NCI-H2196 (cell line): Measurements from ENCODE around the gene AMOTL2.

Experiments
- DNase-seq: peaks from one replicate; lab custom pipeline; 2025; ENCODE audit not compliant: unreplicated experiment; lab: John Stamatoyannopoulos, UW

Gene AMOTL2

DNA sequence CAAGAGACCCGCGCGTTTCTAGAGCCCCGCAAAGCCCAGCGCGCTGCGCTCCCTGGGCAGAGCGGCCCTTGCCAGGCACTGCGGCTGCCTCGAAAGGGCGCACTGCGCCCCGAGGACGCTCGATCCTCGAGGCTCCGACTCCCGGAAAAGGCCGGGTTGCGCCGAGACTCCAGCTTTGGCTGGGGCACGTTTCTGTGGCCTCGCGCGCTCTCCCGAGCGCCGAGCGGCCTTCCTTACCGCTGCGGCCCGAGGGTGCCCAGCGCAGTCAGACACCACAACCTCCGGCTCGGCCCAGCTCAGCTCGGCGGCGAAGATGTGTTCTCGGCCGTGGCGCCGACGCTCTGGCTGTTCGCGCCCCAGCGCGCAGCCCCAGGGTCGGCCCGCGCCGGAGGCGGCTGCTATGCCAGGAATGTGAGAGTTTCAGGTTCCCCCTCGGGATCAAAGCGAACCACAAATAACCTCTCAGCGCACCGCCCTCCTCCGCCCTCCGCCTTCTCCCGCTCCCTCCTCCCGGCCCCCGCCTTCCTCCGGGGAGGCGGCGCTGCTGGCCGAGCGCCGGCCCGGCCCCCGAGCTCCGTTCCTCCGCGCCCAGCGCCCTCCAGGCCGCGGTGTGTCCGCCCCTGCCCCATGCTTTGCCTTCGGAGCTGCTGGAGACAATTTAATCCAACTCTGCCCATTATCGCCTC is at the start of gene AMOTL2:
Gene AMOTL2 (minus strand): TSS at position 343 of the 686 bp plus-strand sequence. CDS start 3,014 bp downstream, outside the sequence.
- DNase-seq, result peak; percentile 82

DNA sequence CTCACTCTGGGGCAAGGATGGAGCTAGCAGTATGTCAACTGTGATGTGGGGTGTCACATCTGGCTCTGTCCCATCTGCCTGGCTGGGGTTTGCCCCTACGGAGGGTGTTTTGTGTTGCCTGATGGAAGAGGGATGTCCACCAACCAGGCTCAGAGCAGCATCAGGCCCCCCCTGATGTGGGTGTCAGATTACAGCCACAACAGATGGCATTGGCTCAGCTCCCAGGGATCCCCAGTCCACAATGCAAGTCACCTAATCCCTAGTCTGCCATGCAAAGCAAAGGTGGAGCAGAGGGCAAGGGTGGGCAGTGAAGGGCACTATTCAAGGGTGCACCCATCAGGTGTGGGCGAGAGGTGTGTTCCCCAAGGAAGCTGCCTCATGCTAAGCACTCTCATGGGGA is 48.9 kb upstream of the AMOTL2 start:
- peak; percentile 75 for DNase-seq

DNA sequence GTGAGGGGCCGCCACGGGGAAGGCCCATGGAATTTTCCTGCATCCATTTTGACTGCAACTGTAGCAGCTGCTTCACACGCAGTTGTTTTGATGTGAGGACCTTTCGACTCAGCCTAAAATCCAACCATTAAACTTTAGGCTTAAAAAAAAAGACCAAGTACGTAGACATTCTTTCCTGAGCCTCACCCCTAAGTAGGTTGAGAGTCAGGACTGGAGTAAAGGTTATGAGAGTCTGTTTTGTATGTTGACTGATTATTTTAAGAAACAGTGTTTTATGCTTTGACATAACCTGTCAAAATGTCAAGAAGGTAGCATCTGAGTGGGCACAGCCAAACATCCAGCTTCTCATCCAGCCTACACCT is 45.7 kb upstream of the AMOTL2 start:
- no peak for DNase-seq

DNA sequence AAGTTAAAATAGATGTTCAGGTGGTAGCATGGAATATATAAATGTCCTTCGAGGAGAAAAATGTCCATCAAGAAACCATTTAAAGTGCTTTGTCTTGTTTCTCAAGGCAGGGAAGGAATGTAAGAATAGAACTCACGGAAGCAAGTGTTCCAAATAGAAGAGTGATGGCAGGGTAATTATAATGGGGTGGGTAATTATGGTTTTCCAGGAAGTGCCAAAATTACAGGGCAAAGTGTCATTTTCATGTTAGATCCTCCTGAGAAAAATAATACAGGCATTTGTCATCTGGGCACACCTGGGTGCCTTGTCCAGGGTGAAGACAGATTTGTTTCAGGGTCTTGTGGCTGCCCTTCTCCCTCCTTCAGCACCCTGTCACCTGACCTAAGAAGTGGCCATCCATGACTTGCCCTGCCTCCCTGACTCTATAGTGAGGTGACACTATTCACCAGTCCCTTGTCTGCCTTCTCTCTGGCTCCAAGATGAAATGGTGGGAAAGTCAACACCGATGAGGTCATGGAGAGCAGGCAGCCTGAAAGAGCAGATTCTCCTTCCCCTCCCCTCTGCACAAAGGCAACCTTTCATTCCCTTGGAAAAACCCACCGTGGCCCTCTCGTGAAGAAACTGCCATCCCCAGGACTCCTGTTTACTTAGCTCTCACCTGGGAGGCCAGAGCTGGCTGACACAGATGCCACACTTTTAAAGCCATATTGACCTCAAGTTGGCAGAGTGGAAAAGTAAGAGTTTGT is 45.1 kb upstream of the AMOTL2 start:
- DNase-seq, result peak; percentile 66

DNA sequence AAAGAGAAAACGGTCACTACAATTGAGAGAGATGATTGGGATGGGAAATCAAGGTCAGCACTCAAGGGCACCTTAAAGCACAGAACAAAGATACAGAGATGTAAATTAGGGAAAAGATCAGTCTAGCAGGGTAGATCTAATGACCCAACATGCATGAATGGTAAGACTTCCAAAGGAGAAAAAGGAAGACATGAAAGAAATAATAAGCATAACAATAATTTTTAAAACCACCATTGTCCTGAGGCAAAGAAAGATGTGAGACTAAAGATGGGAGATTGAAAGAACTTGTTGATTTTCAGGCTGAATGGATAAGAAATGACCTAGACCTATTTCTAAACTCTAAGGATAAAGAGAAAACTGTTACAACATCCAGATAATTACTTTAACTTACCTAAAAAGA is 34.8 kb upstream of the AMOTL2 start:
- no peak for DNase-seq

DNA sequence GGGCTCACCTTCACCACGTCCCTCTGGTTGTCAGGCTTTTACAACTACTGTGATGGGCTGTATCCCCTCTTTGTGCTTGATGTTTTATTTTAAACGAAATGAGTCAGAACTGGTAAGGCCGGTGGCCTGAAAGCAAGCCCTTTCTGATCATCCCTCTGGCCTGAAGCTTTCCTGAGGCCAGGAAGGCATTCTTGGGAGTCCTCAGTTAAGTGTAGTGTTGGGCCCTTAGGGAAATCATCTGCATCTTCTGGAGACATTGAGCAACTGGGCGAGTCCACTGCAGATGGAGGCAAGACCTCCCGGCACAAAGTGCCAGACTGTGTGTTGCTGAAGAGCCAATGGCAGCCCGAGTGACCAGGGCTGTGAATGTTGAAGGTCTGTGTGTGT is 33.0 kb upstream of the AMOTL2 start:
- DNase-seq, result no peak

DNA sequence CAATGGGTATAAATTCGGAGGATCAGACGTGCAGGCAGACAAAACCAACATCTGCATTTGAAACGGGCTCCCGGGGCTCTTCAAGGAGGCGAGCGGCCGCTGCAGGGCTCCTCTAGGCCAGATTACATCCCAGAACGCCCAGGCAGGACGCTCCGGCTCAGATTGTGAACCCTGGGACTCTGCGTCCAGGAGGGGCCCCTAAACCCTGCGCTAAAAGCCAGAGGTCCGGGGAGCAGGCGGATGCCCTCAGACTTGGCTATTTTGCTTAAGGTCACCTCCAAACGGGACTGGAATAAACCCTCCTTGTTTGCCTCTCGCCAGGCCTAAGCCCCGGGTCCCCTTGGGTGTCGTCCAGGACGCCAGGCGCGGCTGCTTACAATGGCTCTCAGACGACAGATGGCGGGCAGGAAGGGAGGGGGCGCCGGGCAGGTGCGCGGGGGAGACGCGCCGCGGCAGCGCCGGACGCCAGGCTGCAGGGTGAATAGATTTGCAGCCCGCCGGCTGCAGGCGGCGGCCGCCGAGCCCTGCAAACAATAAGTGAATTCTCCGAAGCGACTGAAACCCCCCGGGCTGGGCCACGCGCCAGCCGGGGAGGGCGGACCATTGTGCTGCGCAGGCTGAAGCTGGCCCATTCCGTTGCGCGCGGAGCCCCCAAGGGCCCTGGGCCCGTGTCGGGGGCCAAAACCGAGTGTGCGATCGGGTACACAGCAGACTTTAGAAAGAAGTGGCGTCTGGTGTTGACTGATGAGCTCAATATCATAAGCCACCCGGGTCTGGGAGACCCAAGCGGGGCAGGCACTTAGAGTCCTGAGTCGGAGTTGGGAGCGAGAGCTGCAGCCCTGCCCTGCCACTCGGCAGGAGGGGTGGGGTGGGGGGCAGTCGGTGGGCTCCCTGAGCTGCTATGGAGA is 32.3 kb upstream of the AMOTL2 start:
- peak; percentile 86 for DNase-seq

DNA sequence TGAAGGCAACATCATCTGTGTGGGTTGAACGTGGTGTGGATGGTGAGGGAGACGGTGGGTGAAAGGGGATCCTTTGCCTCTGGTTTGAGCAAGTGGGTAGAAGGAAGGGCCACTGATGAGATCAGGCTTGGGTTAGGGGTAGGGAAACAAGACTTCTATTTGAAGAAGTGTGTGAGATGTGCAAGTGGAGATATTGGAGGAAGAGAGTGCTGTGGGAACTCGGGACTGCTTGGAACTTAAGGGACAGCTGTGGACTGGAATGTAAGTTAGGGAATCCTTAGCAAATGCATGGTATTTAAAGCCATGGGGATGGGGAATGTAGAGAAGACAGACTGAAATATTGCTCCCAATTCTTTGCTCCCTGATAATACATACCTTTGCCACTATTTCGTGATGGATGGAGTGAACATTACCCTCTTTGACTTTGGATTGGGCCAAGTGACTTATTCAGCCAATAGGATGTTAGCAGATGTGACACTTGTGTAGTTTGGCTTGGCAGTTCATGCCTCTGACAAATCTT is 30.2 kb upstream of the AMOTL2 start:
- DNase-seq, result no peak

DNA sequence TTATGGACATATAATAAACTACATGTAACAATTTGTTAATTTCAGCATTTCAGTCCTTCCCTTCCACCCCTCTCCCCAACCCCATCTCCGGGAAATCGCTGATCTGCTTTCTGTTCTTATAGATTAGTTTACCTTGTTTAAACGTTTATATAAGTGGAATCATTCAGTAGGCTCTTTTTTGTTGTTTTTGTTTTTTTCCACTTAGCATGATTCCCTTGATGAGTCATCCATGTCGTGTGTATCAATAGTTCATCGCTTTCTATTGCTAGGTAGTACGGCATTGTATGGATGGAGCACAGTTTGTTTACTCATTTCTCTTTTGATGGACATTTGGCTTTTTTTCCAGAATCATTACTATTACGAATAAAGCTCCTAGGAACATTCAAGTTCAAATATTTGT is 23.5 kb upstream of the AMOTL2 start:
- no peak for DNase-seq

DNA sequence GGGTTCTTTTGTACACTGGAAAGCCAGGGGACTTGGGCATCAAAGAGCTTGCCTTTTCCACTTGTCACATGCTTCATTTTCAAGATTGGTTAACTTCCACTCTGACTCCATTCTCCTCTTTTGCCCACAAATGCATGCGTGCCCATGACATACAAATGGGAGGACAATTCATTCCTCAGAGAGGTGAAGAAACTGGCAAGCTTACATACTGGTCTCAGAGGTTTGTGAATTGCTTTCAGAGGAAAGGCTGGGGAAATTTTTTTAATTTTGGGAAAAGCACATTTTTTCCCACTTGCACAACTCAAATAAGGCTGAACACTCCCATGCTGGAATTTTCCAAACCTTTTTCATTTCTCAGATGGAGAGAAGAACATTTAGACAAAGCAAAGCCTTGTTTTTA is 20.9 kb upstream of the AMOTL2 start:
- DNase-seq, result no peak

DNA sequence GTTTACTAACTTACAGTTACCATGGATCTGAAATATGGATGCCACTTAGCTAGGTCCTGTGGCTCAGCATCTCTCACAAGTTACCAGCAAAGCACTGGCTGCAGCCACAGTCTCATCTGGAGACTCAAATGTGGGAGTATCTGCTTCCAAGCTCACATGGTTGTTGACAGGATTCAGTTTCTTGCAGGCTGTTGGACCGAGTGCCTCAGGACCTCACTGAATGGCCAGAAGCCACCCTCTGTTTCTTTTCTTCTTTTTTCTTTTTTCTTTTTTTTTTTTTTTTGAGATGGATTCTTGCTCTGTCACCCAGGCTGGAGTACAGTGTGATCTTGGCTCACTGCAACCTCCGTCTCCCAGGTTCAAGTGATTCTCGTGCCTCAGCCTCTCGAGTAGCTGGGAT is 20.1 kb upstream of the AMOTL2 start:
- DNase-seq, result no peak

DNA sequence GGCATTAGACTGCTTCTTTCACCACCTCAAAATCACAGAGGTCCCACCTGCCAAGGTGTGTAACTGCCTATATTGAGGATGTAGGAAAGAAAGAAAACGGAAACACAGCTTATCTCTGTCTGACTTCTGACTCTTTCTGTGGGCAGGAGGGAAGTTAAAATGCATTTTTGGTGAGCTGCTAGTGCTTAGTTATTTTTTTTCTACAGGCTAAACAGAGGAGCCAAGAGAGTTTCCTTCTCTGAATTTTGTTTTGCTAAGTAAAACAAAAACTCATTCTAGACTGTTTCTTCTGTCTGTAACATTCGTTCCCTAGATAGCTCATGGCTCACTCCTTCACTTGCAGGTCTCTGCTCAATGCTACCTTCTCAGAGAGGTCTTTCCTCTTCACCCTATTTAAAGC is 18.8 kb upstream of the AMOTL2 start:
- no peak for DNase-seq

DNA sequence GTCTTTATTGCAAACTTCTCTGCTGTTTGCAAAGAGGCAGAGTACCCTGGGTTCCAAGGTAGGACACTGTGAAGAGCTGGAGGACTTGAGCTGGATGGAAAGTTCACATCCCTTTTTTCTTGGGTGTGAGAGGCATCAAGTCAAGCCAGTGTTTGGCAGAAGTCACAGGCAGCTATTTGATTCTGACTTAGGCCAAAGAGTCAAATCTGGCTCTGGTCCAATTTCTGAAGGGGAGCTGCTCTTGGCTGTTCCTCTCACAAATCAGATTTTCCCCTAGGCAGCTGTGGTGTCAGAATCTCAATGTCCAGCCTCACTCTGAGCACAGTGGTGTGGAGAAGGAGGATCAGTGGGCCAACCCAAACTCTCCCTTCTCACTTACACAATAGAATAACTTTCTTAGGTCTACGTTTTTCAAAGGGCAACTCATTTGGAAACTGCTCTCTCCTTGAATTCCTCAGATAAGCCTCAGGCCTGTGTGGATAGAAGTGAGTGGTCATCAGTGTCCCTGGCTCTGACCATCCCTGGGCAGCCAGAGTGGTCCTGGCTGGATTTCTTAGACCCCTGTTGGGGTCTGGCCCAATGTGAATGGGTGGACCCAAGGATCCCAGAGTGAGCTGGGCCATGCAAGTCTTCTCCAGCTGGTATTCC is 18.2 kb upstream of the AMOTL2 start:
- DNase-seq, result peak; percentile 66

DNA sequence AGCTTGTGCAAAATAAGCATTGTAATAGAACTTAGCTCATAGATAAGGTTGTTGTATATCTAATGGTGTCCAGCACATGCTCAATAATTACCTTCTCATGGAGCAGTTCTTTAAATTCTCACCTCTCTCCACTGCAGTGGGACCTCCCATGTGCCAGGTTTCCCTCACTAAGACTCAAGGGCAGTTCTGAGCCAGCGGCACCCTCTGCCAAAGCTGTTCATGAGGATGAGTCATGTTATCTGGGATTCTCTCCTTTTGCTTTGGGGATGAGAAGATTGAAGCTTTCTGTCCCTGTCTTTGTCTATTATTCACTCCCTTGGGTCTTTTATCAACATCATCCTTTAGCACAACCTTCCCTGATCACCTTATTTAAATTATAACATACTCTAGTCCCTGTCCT is 15.6 kb upstream of the AMOTL2 start:
- DNase-seq, result no peak

DNA sequence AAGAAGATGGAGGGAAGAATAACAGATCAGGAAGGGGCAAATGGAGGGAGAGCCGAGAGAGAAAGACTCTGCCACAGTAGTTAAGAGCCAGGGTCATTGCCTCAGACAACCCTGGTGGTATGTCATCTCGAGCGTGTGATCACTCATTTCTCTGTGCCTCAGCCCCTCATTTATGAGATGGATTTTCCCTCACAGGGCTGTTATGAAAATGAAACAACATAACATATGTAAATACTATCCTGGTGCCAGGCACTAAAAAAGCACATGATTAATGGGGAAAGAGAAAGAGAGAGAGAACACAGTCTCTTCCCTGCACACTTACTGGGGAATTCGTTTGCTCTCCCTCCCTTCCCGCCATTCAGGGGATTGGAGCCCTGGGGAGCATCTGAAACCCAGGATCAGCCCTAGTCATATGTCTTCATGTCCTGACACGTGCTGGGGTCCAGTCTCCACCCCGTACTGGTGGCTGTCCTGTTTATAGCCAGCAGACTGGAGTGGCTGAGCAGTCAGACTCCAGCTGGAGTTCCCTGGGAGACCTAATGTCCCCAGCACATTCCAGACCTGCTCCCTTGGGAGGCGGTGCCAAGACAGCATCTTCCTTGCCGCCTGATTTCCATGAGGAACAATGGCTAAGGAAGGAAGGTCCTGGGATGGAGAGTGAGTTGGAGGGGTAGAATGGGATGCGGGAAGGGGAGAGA is 14.7 kb upstream of the AMOTL2 start:
- DNase-seq, result no peak

DNA sequence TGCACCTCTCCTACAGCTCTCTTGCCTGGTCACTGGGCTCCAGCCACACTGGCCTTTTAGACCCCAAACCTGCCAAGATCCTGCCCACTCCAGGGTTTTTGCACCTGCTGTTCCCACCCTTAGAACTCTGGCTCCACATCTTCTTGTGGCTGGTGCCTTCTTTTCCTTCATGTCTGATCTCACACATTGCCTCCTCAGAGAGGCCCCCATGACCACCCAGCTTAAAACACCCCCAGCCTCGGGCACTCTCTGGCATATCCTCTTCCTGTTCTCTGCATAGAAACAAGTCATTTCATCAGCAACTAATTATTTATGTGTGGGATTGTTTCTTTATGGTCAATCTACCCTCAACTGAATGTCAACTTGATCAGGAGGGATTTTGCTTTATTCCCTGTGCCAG is 14.0 kb upstream of the AMOTL2 start:
- DNase-seq, result no peak

DNA sequence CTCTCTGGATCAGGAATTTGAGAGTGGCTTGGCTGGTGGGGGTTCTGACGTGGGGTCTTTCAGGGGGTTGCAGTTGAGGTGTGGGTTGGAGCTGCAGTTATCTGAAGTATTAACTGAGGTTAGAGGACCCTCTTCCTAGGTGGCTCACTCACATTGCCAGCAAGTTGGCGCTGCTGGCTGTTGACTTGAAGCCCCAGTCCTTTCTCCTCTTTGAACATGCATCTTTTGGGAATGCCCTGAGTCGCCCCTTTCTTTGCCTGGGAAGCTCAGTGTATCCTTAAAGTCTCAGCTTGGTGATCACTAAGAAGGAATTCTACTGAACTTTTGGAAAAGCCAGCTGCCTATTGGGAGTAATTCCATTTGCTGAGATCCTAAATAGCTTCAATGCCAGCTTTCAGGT is 13.0 kb upstream of the AMOTL2 start:
- no peak for DNase-seq

DNA sequence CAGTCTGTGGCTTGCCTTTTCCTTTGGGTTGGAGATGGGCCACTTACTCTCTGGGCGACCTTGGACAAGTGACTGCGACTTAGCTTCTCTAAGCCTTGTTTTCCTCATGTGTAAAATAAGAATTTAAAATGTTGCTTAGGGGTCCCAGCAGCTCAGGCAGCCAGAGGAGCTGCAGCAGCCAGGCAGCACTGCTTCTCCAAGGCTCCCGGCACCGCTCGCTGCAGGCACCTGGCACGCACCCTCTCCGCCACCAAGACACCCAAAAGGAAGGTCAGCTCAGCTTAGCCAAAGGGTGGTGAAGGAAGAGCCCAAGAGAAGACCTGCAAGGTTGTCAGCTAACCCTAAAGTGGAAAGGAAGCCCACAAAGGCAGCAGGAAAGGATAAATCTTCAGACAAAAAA is 10.7 kb upstream of the AMOTL2 start:
- DNase-seq, result no peak

DNA sequence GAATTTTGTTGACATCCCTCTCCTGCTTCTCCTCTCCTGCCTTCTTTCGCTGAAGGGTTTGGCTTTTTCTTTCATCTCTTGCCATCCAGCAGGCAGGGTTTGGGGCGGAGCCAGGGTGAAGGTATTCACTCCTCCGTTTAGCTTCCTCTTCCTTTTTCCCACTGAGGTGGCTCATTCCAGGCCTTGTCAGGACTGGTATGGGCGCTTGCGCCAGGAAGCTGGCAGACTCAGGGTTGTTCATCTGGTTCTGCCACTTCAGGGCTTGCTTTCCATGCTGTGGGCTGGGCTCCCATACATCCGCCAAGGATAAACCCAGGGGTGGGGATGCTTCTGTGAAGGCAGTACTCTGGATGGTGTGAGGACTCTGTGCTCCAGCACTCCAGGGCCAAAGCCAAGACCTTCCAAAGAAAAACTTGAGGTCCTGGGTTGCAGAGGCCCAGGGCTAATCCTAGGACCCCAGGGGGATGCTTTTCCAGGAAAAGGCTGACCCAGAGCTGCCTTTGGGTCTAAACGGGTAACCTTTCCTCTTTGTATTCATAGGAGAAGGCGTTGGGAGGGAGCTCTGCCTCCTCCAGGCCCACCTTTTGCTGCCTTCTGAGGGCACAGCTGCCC is 7.7 kb upstream of the AMOTL2 start:
- DNase-seq, result peak; percentile 79

DNA sequence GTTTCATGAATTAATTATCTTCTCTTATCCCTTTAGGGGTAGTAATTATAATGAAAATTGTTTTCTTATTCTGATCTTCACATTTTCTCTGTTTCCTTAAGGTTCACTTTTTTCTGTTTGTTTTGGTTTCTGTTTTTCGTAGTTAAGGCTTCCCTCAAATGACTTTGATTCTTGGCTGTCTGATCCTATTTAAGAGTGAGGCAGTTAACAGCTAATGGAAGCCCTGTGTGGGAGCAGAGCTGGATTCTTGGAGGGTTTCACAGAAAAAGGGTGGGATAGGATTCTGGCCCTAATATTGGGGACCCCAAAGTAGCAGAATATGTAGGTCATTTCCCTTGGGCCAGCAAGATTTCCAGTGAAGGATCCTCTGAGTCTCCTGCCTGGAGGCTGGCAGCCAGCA is 6.8 kb upstream of the AMOTL2 start:
- no peak for DNase-seq
